Measurements from ENCODE around the gene ENDOD1. TPM values are rescaled to one million over a fixed set of nuclear protein-coding genes. Genes with fewer than 3 reads are reported as not detected.

ENDOD1 gene
- total RNA-seq, 6 experiments from 2014 or later: 23.1 to 27.3 (median 25.3) TPM

DNA sequence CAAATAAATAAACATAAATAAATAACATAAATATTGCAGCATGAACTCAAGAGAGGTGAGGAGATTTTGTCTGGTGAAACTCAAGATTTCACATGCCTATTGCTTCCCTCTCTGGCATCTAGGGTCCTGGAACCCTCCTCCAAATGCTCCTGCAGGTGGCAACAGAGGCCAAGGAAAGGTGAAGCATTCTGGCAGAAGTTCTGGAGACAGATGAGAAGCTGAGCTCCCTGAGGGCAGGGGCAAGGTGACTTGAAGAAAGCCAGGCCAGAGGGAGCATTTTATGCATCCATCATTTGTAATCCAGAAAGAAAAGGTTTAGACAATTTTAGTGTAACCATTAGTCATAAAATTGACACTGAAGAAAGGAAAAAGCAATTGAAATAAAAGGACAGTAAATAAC is 64.9 kb downstream of the ENDOD1 start:
- Mint-ChIP-seq H3K4me1 (ENCODE audit: low read depth) (peaks cover 10% of the 10 kb centered on the region), H3K36me3 (ENCODE audit: low read depth) (no peaks in the 10 kb centered on the region), H3K27me3 (ENCODE audit: insufficient read depth) (peaks cover 4% of the 10 kb centered on the region), H3K27ac (no peak overlapping the region), H3K4me3 (no peak overlapping the region), H3K9me3 (no peaks in the 10 kb centered on the region)
- TF ChIP-seq, protein P1, sequence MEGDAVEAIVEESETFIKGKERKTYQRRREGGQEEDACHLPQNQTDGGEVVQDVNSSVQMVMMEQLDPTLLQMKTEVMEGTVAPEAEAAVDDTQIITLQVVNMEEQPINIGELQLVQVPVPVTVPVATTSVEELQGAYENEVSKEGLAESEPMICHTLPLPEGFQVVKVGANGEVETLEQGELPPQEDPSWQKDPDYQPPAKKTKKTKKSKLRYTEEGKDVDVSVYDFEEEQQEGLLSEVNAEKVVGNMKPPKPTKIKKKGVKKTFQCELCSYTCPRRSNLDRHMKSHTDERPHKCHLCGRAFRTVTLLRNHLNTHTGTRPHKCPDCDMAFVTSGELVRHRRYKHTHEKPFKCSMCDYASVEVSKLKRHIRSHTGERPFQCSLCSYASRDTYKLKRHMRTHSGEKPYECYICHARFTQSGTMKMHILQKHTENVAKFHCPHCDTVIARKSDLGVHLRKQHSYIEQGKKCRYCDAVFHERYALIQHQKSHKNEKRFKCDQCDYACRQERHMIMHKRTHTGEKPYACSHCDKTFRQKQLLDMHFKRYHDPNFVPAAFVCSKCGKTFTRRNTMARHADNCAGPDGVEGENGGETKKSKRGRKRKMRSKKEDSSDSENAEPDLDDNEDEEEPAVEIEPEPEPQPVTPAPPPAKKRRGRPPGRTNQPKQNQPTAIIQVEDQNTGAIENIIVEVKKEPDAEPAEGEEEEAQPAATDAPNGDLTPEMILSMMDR (IDR thresholded peaks at IDR 0.05): peak; percentile 27; the same call in 1 of the 2 replicates
- DNase-seq: no peak

DNA sequence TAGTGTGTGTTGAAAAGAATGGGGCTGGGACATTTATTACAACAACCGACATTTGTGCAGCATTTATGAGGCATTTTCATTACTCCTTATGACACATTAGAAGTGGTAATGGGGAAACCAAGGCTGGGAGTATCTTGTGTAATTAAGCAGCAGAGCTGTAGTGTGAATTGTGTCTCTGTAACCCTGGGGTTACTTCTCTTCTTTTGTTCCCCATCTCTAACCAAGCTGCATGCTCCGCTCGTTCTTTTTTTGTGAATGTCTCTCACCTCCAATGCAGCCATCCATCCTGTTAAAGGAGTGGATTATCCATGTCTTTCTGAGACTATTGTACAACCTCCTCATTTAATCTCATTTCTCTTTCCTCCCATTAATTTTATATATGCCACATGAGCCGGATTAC is 65.7 kb downstream of the ENDOD1 start:
- H3K4me3 Mint-ChIP-seq: no peak overlapping the region
- H3K9me3 Mint-ChIP-seq: no peaks in the 10 kb centered on the region
- TF ChIP-seq, protein P1 (IDR thresholded peaks at IDR 0.05): no peak
- no peaks in the 10 kb centered on the region for H3K36me3 Mint-ChIP-seq (ENCODE audit: low read depth)
- H3K27ac Mint-ChIP-seq: no peak overlapping the region
- peaks cover 10% of the 10 kb centered on the region for H3K27me3 Mint-ChIP-seq (ENCODE audit: insufficient read depth)
- no peak for DNase-seq
- peaks cover 10% of the 10 kb centered on the region for H3K4me1 Mint-ChIP-seq (ENCODE audit: low read depth)

DNA sequence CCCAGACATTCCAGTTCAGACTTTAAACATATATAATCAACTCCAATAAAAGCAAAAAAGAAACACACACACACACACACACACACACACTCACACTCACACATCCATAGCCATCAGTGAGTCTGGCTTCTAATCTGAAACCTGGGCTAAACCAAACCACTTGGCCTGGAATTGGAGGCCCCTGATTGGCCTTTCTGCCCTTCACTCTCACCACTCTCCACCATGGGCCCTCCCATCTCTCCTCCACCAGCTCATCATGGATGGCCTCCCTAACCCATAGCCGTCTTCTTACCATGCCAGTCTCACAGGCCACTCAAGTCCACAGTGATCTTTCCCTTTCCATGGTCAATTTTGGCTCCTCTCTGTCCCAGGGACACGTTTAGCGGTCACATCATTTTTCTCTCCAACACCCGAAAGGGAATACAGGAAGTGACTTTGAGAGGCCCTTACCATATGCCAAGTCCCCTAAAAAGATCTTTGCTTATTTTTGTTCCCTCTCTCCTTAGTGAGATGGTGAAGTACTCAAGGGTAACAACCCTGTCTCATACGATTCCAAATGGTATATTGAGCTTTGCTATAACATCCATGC is 66.6 kb downstream of the ENDOD1 start:
- Mint-ChIP-seq H3K4me3 (no peak overlapping the region), H3K4me1 (ENCODE audit: low read depth) (peaks cover 9% of the 10 kb centered on the region), H3K27ac (no peak overlapping the region), H3K36me3 (ENCODE audit: low read depth) (no peaks in the 10 kb centered on the region), H3K9me3 (no peaks in the 10 kb centered on the region), H3K27me3 (ENCODE audit: insufficient read depth) (peaks cover 12% of the 10 kb centered on the region)
- no peak for DNase-seq
- TF ChIP-seq, protein P1 (IDR thresholded peaks at IDR 0.05): no peak

DNA sequence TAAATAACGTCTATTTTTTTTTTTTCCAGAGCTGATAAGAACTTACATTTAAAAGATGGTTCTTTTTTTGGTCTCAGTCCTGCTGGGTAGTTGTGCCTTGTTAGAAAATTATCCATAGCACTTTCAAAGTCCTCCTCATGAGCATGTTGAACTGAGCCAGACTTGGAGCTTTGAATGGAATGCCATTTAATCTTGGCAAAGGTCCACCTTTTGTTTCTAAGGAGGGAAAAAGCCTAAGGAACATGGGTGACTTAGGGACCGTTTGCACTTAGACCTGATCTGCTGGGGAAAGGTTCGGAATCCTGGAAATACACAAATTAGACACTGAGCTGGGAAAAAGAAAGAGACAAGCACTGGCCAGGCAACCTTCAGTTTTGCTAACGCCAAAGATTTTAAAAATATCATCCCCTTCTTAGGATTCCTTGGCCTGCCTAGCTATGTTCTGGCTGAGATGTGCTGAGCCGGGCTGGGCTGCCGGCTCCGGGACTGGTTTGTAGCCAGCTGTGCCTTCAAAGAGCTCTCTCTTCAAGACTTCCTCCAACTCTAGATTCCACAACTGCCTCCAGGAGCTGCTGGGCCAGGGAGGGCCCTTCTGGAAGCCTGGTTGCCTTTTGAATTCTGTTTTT is 67.4 kb downstream of the ENDOD1 start:
- TF ChIP-seq, protein P1 (IDR thresholded peaks at IDR 0.05): no peak
- no peaks in the 10 kb centered on the region for H3K36me3 Mint-ChIP-seq (ENCODE audit: low read depth)
- no peak overlapping the region for H3K27ac Mint-ChIP-seq
- peaks cover 12% of the 10 kb centered on the region for H3K27me3 Mint-ChIP-seq (ENCODE audit: insufficient read depth)
- DNase-seq: no peak
- peaks cover under 1% of the 10 kb centered on the region for H3K4me1 Mint-ChIP-seq (ENCODE audit: low read depth)
- no peak overlapping the region for H3K4me3 Mint-ChIP-seq
- no peaks in the 10 kb centered on the region for H3K9me3 Mint-ChIP-seq

DNA sequence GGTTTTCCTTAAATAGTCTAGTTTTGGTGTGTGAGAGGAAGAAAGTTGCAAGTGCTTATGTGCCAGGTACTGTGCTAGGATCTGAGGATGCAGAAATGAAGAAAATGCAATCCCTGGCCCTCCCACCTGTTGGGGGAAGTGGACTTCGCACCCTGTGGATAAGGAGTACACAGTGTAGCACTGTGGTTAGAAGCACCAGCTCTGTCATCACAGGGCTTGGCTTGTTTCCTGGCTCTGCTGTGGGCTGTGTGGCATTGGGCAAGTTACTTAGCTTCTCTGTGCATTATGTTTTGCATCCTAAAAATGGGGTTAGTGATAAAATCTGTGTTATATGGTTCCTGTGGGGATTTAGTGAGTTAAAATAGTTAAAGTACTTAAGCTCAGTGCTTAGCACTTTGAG is 68.2 kb downstream of the ENDOD1 start:
- Mint-ChIP-seq H3K4me1 (ENCODE audit: low read depth) (no peaks in the 10 kb centered on the region), H3K27me3 (ENCODE audit: insufficient read depth) (peaks cover 14% of the 10 kb centered on the region), H3K9me3 (no peaks in the 10 kb centered on the region), H3K27ac (no peak overlapping the region), H3K36me3 (ENCODE audit: low read depth) (no peaks in the 10 kb centered on the region), H3K4me3 (no peak overlapping the region)
- DNase-seq: no peak
- TF ChIP-seq, protein P1 (IDR thresholded peaks at IDR 0.05): no peak

All from HFFc6 (cell line).